Activated CD4-positive, alpha-beta T cell treated with anti-CD3 and anti-CD28 coated beads, Interleukin-2, amount 10 ng/mL, durations not matched to agents 24 days and 14 days (primary cell): Measurements from ENCODE around the gene MRPL16. TPM values are rescaled to one million over a fixed set of nuclear protein-coding genes. Genes with fewer than 3 reads are reported as not detected.
"Not testable (repeated sequence)": the region's sequence is repeated elsewhere in the genome, so short reads cannot be mapped to it uniquely, and the experiment has no call there.

ENCODE experiments used
- DNase-seq: peaks from one replicate; pipeline ENCODE4 v3.0.0; 2022
- H3K27ac Mint-ChIP-seq: one replicate; pipeline ENCODE4 v1.8.0; 2022; ENCODE audit warnings: mild to moderate bottlenecking, mixed read lengths
- H3K27me3 Mint-ChIP-seq: one replicate; pipeline ENCODE4 v1.8.0; 2022; ENCODE audit warnings: mixed read lengths
- H3K36me3 Mint-ChIP-seq: one replicate; pipeline ENCODE4 v1.8.0; 2022; ENCODE audit warnings: low read depth, mild to moderate bottlenecking, mixed read lengths
- H3K4me1 Mint-ChIP-seq: one replicate; pipeline ENCODE4 v1.8.0; 2021; ENCODE audit warnings: mixed read lengths
- H3K4me3 Mint-ChIP-seq: one replicate; pipeline ENCODE4 v1.8.0; 2022; ENCODE audit warnings: mild to moderate bottlenecking, moderate library complexity, mixed read lengths
- H3K9me3 Mint-ChIP-seq: one replicate; pipeline ENCODE4 v1.8.0; 2021; ENCODE audit warnings: mixed read lengths
- intact Hi-C: fragments of 100-400 bp; cut with micrococcal nuclease; formaldehyde crosslinking; loops from one replicate; pipeline ENCODE4 v1.15.1; 2023
- total RNA-seq: library from RNA; stranded (reverse); gene quantifications from 2 replicates; pipeline ENCODE4 v1.2.3, GENCODE V29; 2022

Gene MRPL16
- 96.8 and 97.4 TPM in 2 replicates for total RNA-seq

DNA sequence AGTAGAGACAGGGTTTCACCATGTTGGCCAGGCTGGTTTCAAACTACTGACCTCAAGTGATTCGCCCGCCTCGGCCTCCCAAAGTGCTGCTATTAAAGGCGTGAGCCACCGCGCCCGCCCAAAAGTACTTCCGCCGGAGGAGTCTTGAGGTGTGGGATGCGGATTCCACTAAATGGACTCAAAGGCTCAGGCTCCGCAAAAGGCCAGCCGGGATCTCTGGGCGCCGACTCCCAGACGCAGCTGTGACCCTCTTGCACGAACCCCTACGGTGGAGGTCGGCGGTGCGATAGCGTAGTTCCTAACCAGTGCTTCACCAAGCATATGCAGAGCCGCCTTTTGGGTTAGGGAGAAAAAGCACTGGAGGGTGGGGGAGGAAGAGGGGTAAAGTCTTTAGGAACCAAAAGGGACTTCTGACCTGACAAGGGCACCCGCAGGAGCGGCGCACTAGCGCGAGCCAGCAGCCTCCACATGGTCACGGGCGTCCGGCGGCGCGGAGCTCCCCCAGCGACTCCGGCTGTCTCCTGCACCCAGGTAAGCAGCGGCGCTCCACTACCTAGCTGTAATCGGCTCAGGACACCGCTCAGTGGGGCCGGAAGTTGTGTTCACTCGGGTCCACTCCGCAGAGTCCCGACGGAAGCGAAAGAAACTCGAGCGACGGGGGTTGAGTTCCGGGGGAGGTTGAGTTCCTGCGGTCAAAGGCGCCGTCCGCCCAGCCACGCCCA is at the start of gene MRPL16:
MRPL16 (minus strand) TSS at position 590 of the 722 bp plus-strand sequence; CDS start at position 470, 120 bp downstream.
- peaks cover 19% of the 10 kb centered on the region for H3K36me3 Mint-ChIP-seq
- intact Hi-C loops: loop anchor here (1.0 to 5.0 kb wide), 5 partner anchors 47 to 258 kb away; partner anchors contain the start of genes PATL1 and STX3
- H3K27ac Mint-ChIP-seq: peak within 1 kb of the TSS; percentile 91
- no peaks in the 10 kb centered on the region for H3K27me3 Mint-ChIP-seq
- H3K4me3 Mint-ChIP-seq: peak within 1 kb of the TSS; percentile 92
- H3K4me1 Mint-ChIP-seq: peaks cover 22% of the 10 kb centered on the region
- peaks cover 6% of the 10 kb centered on the region for H3K9me3 Mint-ChIP-seq
- DNase-seq: peak; percentile 95

- Mint-ChIP-seq H3K27ac (no peak overlapping the region), H3K4me3 (no peak overlapping the region), H3K9me3 (no peaks in the 10 kb centered on the region), H3K4me1 (peaks cover 20% of the 10 kb centered on the region), H3K27me3 (peaks cover 2% of the 10 kb centered on the region), H3K36me3 (peaks cover 1% of the 10 kb centered on the region)
- no peak for DNase-seq
- intact Hi-C loops: loop anchor here (5.0 kb wide), 1 partner anchor 47 kb away; the partner anchor contains the start of gene MRPL16
Measured at GRCh38 chr11:59859673-59860072, 49.1 kb upstream of the MRPL16 start.

- peak; percentile 67 for DNase-seq
- H3K27ac Mint-ChIP-seq: peak overlapping the region; percentile 88
- intact Hi-C loops: loop anchor here (5.0 kb wide), 1 partner anchor 45 kb away; the partner anchor contains the start of gene MRPL16
- H3K27me3 Mint-ChIP-seq: peaks cover 1% of the 10 kb centered on the region
- no peaks in the 10 kb centered on the region for H3K9me3 Mint-ChIP-seq
- H3K36me3 Mint-ChIP-seq: peaks cover 1% of the 10 kb centered on the region
- peaks cover 20% of the 10 kb centered on the region for H3K4me1 Mint-ChIP-seq
- H3K4me3 Mint-ChIP-seq: peak overlapping the region; percentile 55
Measured at GRCh38 chr11:59857439-59858434, 47.2 kb upstream of the MRPL16 start.

DNA sequence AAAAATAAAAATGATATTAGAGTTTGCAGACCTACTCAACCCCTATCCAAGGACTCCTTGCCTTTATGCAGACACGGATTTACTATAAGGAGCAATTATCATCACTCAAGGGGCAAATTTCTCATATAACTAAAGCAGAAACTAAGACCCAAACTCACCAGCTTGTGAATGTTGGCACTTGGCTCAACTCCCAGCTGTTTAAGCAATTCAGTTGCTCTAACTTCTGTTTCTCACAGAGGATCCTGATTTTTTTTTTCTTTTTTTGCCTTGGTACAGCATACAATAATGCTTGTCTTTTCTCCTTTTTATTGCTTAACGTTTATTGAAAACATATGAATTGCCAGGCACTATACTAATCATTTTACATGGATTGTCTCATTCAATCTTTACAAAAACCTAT is 44.3 kb upstream of the MRPL16 start:
- H3K4me3 Mint-ChIP-seq: no peak overlapping the region
- DNase-seq: no peak
- H3K9me3 Mint-ChIP-seq: no peaks in the 10 kb centered on the region
- peaks cover 20% of the 10 kb centered on the region for H3K4me1 Mint-ChIP-seq
- H3K27me3 Mint-ChIP-seq: peaks cover 1% of the 10 kb centered on the region
- no peak overlapping the region for H3K27ac Mint-ChIP-seq
- intact Hi-C loops: loop anchor here (5.0 kb wide), 1 partner anchor 43 kb away; the partner anchor contains the start of gene MRPL16
- H3K36me3 Mint-ChIP-seq: peaks cover 1% of the 10 kb centered on the region

DNA sequence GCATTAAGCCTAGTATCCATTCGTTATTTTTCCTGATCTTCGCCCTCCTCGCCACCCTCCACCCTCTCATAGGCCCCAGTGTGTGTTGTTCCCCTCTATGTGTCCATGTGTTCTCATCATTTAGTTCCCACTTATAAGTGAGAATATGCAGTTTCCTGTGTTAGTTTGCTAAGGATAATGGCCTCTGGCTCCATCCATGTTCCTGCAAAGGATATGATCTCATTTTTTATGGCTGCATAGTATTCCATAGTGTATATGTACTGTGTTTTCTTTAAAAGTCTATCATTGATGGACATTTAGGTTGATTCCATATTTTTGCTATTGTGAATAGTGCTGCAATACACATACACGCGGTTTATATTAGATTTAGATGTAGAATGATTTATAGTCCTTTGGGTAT is 40.8 kb upstream of the MRPL16 start:
- DNase-seq, H3K27me3 Mint-ChIP-seq, H3K4me3 Mint-ChIP-seq, intact Hi-C loops, H3K27ac Mint-ChIP-seq, H3K36me3 Mint-ChIP-seq, H3K4me1 Mint-ChIP-seq, H3K9me3 Mint-ChIP-seq: not testable (repeated sequence)

DNA sequence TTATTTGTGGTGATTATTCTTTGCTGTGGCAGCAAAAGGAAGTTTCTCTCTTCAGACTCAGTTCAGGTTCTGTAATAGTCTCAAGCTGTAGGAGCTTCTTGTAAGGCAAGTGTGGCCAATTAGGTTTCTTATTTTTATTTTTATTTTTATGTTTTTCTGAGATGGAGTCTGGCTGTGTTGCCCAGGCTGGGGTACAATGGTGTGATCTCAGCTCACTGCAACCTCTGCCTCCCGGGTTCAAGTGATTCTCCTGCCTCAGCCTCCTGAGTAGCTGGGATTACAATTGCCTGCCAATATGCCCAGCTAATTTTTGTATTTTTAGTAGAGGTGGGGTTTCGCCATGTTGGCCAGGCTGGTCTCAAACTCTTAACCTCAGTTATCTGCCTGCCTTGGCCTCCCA is 39.0 kb upstream of the MRPL16 start:
- intact Hi-C loops, H3K4me1 Mint-ChIP-seq, H3K4me3 Mint-ChIP-seq: not testable (repeated sequence)

DNA sequence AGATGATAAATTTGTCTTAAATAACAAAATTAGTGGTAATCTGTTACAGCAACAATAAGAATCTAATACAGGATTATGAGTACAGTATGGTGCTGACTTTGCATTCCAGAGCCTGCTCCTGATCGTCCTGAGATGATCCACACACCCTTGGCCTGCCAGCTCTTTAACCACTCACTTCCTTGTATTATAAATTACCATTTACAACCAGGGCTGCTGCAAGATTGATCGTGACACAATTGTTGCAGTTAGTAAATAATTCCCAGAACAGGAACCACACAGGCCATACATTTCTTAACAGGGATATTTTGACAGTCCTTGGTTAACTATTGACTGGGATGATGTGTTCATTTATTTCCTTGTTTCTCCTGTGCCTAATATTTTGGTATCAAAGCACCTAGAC is 38.6 kb upstream of the MRPL16 start:
- Mint-ChIP-seq H3K27ac (no peak overlapping the region), H3K4me3 (no peak overlapping the region), H3K9me3 (no peaks in the 10 kb centered on the region), H3K27me3 (peaks cover 1% of the 10 kb centered on the region), H3K4me1 (no peaks in the 10 kb centered on the region), H3K36me3 (no peaks in the 10 kb centered on the region)
- no peak for DNase-seq
- intact Hi-C loops: no loop called here

More for the DNA sequence above, 39.0 kb upstream of the MRPL16 start:
- not testable (repeated sequence) for DNase-seq, H3K27me3 Mint-ChIP-seq, H3K36me3 Mint-ChIP-seq, H3K9me3 Mint-ChIP-seq, H3K27ac Mint-ChIP-seq

- intact Hi-C loops, H3K36me3 Mint-ChIP-seq, DNase-seq, H3K27ac Mint-ChIP-seq, H3K9me3 Mint-ChIP-seq, H3K4me1 Mint-ChIP-seq, H3K27me3 Mint-ChIP-seq, H3K4me3 Mint-ChIP-seq: not testable (repeated sequence)
Measured at GRCh38 chr11:59848439-59848838, 37.9 kb upstream of the MRPL16 start.

DNA sequence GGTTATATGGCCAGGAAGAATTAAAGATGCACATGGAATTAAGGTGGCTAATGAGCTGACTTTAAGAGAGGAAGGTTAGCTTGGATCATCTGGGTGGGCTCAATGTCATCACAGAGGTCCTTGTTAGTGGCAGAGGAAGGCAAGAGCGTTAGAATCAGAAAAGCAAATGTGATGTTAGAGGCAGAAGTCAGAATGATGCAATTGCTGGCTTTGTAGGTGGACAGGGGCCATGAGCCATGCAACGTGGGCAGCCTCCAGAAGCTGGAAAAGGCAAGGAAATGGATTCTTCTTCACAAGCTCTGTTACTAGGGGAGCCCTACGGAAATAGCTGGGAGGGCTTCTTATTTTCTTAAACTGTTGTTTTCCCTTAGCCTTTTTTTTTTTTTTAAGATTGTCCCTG is 37.0 kb upstream of the MRPL16 start:
- Mint-ChIP-seq H3K27me3 (no peaks in the 10 kb centered on the region), H3K36me3 (no peaks in the 10 kb centered on the region), H3K27ac (no peak overlapping the region), H3K4me3 (no peak overlapping the region), H3K9me3 (no peaks in the 10 kb centered on the region), H3K4me1 (no peaks in the 10 kb centered on the region)
- DNase-seq: no peak
- intact Hi-C loops: no loop called here

- intact Hi-C loops: no loop called here
- no peak for DNase-seq
- Mint-ChIP-seq H3K4me1 (no peaks in the 10 kb centered on the region), H3K4me3 (no peak overlapping the region), H3K36me3 (no peaks in the 10 kb centered on the region), H3K9me3 (no peaks in the 10 kb centered on the region), H3K27ac (no peak overlapping the region), H3K27me3 (no peaks in the 10 kb centered on the region)
Measured at GRCh38 chr11:59846556-59846955, 36.0 kb upstream of the MRPL16 start.

GRCh38 chr11:59845399-59845798 is 34.8 kb upstream of the MRPL16 start, which contains the start of gene CBLIF:
TSS of gene CBLIF (minus strand) at chr11:59845499. CDS start at chr11:59845453, 46 bp downstream.
- intact Hi-C loops: no loop called here
- Mint-ChIP-seq H3K27me3 (no peaks in the 10 kb centered on the region), H3K27ac (no peak within 1 kb of the TSS), H3K9me3 (no peaks in the 10 kb centered on the region), H3K36me3 (no peaks in the 10 kb centered on the region), H3K4me1 (no peaks in the 10 kb centered on the region), H3K4me3 (no peak within 1 kb of the TSS)
- DNase-seq: no peak

- intact Hi-C loops: no loop called here
- H3K36me3 Mint-ChIP-seq: no peaks in the 10 kb centered on the region
- H3K9me3 Mint-ChIP-seq: no peaks in the 10 kb centered on the region
- no peak for DNase-seq
- no peaks in the 10 kb centered on the region for H3K4me1 Mint-ChIP-seq
- no peak overlapping the region for H3K27ac Mint-ChIP-seq
- no peak overlapping the region for H3K4me3 Mint-ChIP-seq
- H3K27me3 Mint-ChIP-seq: peaks cover 4% of the 10 kb centered on the region
Measured at GRCh38 chr11:59842316-59842715, 31.7 kb upstream of the MRPL16 start.

- Mint-ChIP-seq H3K36me3 (no peaks in the 10 kb centered on the region), H3K27ac (no peak overlapping the region), H3K4me3 (no peak overlapping the region), H3K9me3 (no peaks in the 10 kb centered on the region), H3K4me1 (no peaks in the 10 kb centered on the region), H3K27me3 (peaks cover 9% of the 10 kb centered on the region)
- intact Hi-C loops: no loop called here
- DNase-seq: no peak
Measured at GRCh38 chr11:59841514-59841913, 30.9 kb upstream of the MRPL16 start.

- Mint-ChIP-seq H3K27ac (no peak overlapping the region), H3K27me3 (peaks cover 9% of the 10 kb centered on the region), H3K36me3 (no peaks in the 10 kb centered on the region), H3K9me3 (no peaks in the 10 kb centered on the region), H3K4me3 (no peak overlapping the region), H3K4me1 (no peaks in the 10 kb centered on the region)
- intact Hi-C loops: no loop called here
- no peak for DNase-seq
Measured at GRCh38 chr11:59839615-59840014, 29.0 kb upstream of the MRPL16 start.
